RWPE2 (cell line): ENCODE measurements around the gene CDHR3.

ENCODE experiments used
- ATAC-seq: fragments of 200-7000 bp; cut with Tn5 transposase; 3 replicates; pipeline ENCODE4 v1.9.1; 2021; ENCODE audit warnings: low read depth
- DNase-seq: peaks from one replicate; pipeline ENCODE4 v3.0.0-alpha.2; 2020; ENCODE audit warnings: low spot score
- H3K27ac ChIP-seq: fragments of 450-650 bp; 2 replicates; pipeline ENCODE4 v1.5.1; 2017; ENCODE audit warnings: mild to moderate bottlenecking; ENCODE audit not compliant: poor library complexity, severe bottlenecking
- H3K27me3 ChIP-seq: fragments of 250-450 bp; sonication (Bioruptor Pico); 2 replicates; pipeline ENCODE4 v1.5.1; 2021; ENCODE audit warnings: mild to moderate bottlenecking, moderate library complexity; ENCODE audit not compliant: insufficient read depth, poor library complexity, severe bottlenecking
- H3K36me3 ChIP-seq: fragments of 250-450 bp; sonication (Bioruptor Pico); 2 replicates; pipeline ENCODE4 v1.5.1; 2020; ENCODE audit warnings: low read depth, mild to moderate bottlenecking, moderate library complexity
- H3K4me1 ChIP-seq: fragments of 250-450 bp; sonication (Bioruptor Pico); 2 replicates; pipeline ENCODE4 v1.5.1; 2021; ENCODE audit warnings: mild to moderate bottlenecking, moderate library complexity; ENCODE audit not compliant: insufficient read depth, poor library complexity, severe bottlenecking
- H3K4me3 ChIP-seq: fragments of 250-450 bp; sonication (Bioruptor Pico); 2 replicates; pipeline ENCODE4 v1.5.1; 2021; ENCODE audit warnings: mild to moderate bottlenecking, moderate library complexity; ENCODE audit not compliant: severe bottlenecking
- H3K9me3 ChIP-seq: fragments of 250-450 bp; sonication (Bioruptor Pico); 2 replicates; pipeline ENCODE4 v1.5.1; 2021; ENCODE audit warnings: mild to moderate bottlenecking, moderate library complexity; ENCODE audit not compliant: severe bottlenecking
- TF ChIP-seq, protein P1 (sequence below): fragments of 450-650 bp; IDR thresholded peaks from one replicate; pipeline ENCODE4 v1.5.1; 2017; ENCODE audit warnings: mild to moderate bottlenecking, moderate library complexity; ENCODE audit not compliant: poor library complexity, severe bottlenecking

CDHR3 gene

GRCh38 chr7:106021151-106022067, 58.3 kb downstream of the CDHR3 start:
- no peak for ATAC-seq
- Histone ChIP-seq H3K4me3 (no peak overlapping the region), H3K27me3 (no peaks in the 10 kb centered on the region), H3K9me3 (no peaks in the 10 kb centered on the region), H3K27ac (no peak overlapping the region), H3K36me3 (no peaks in the 10 kb centered on the region), H3K4me1 (no peaks in the 10 kb centered on the region)
- TF ChIP-seq, protein P1, sequence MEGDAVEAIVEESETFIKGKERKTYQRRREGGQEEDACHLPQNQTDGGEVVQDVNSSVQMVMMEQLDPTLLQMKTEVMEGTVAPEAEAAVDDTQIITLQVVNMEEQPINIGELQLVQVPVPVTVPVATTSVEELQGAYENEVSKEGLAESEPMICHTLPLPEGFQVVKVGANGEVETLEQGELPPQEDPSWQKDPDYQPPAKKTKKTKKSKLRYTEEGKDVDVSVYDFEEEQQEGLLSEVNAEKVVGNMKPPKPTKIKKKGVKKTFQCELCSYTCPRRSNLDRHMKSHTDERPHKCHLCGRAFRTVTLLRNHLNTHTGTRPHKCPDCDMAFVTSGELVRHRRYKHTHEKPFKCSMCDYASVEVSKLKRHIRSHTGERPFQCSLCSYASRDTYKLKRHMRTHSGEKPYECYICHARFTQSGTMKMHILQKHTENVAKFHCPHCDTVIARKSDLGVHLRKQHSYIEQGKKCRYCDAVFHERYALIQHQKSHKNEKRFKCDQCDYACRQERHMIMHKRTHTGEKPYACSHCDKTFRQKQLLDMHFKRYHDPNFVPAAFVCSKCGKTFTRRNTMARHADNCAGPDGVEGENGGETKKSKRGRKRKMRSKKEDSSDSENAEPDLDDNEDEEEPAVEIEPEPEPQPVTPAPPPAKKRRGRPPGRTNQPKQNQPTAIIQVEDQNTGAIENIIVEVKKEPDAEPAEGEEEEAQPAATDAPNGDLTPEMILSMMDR, result no peak
- DNase-seq, result no peak

DNA sequence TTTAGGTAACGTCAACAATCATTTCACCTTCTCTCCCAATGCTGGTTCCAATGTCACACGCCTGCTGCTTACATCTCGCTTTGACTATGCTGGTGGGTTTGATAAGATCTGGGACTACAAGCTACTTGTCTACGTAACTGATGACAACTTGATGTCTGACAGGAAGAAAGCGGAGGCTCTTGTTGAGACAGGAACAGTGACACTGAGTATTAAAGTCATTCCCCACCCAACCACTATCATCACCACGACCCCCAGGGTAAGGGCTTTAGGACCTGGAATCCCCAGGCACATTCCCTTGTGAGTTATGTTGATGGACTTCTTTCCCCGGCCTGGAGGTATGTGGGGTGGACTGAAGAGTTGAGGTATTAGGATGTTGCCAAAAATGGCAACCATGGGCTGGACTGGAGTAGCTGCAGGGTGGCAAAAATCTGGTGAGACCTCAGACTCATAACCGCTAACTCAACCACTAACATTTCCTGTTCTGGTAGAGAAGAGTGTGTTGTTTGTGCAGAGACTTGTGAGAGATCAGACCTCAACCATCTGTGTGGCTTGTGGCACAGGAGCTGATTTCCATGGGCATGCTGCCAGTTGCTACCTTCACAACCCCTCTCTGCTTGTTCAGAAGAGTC, 59.2 kb downstream of the CDHR3 start:
- no peak for DNase-seq
- Histone ChIP-seq H3K27me3 (no peaks in the 10 kb centered on the region), H3K36me3 (no peaks in the 10 kb centered on the region), H3K4me3 (no peak overlapping the region), H3K9me3 (no peaks in the 10 kb centered on the region), H3K4me1 (no peaks in the 10 kb centered on the region), H3K27ac (no peak overlapping the region)
- ATAC-seq, result no peak
- TF ChIP-seq, protein P1, result no peak

DNA sequence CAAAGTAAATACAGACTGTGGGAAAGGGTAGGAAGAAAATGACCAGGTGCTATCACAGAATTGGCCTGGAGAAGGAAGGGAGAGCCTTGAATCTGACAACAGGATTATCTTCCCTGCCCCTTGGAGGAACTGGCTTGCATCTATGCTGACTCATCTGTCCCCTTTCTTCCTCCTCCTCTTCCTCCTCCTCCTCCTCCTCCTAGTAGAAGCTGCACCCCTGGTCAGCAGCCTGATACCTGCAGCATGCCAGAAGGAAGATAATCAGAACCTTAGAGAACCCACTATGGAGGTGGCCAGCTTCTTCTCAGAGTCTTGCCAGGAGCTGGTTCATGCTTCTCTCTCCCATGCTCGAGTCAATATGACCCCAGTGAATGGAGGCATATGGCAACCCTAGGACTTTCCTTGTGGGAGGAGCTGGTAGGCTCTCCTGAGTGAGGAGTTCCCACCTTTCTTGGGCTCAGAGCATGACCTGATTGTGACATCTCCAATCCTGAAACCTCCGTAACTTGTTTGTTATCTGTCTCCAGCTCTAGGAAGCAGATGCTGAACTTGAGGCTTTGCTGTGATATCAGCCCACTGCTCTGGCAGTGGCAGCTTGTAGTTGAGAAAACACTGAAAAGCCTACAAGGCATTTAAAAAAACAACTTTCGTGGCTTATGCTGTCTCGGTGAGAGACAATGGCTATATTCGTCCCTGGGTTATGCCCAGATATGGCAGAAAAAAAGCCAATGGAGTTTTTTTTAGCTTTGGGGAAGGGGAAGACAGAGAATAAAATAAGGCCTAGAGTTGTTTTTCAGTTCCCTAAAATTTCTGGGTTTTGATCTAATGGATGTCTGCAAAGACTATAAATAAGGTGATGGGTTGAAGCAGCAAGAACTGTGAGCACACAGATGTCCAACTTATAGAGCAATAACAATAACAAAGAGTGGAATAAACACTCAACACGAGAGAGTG, 60.6 kb downstream of the CDHR3 start:
- Histone ChIP-seq H3K4me1 (no peaks in the 10 kb centered on the region), H3K9me3 (no peaks in the 10 kb centered on the region), H3K27me3 (no peaks in the 10 kb centered on the region), H3K27ac (no peak overlapping the region), H3K4me3 (no peak overlapping the region), H3K36me3 (no peaks in the 10 kb centered on the region)
- no peak for ATAC-seq
- TF ChIP-seq, protein P1, result no peak
- no peak for DNase-seq

- Histone ChIP-seq H3K36me3 (no peaks in the 10 kb centered on the region), H3K9me3 (no peaks in the 10 kb centered on the region), H3K27ac (no peak overlapping the region), H3K27me3 (no peaks in the 10 kb centered on the region), H3K4me3 (no peak overlapping the region), H3K4me1 (no peaks in the 10 kb centered on the region)
- TF ChIP-seq, protein P1, result no peak
- DNase-seq (no peak), ATAC-seq (no peak)
Measured at GRCh38 chr7:106026101-106026500, 63.0 kb downstream of the CDHR3 start.
